HEK293 (cell line): Measurements from ENCODE around the gene SH3GLB2.
A peak's percentile ranks its signal among the peaks of the same experiment; 100 is the strongest.

ENCODE experiments used
- CTCF ChIA-PET: fragments of 350-600 bp; formaldehyde crosslinking; extraction: SDS; loops from one replicate; lab custom pipeline; 2021; ENCODE audit warnings: antibody characterized with exemption; lab: Yijun Ruan, JAX
- POLR2A ChIA-PET: fragments of 300-600 bp; formaldehyde crosslinking; extraction: SDS; loops from one replicate; lab custom pipeline; 2020; ENCODE audit warnings: antibody characterized with exemption, inconsistent platforms; lab: Yijun Ruan, JAX
- H3K27ac ChIP-seq: fragments of 200-500 bp; sonication (Bioruptor generic); 2 replicates; pipeline ENCODE4 v1.5.1; 2014; ENCODE audit warnings: low read depth, low read length, control low read depth, inconsistent platforms; ENCODE audit errors: extremely low read depth
- H3K36me3 ChIP-seq, 2 experiments: fragments of 200-500 bp in 1 of 2; sonication (Bioruptor generic) in 1 of 2; 1 replicate in 1 of 2; 2 replicates in 1 of 2; pipeline ENCODE4 v1.5.1; 2014 to 2017; ENCODE audit warnings: inconsistent platforms in 2 of 2, low read length in 2 of 2; ENCODE audit not compliant: control insufficient read depth in 2 of 2, insufficient read depth in 1 of 2
- H3K4me1 ChIP-seq: fragments of 200-500 bp; sonication (Bioruptor generic); 2 replicates; pipeline ENCODE4 v1.5.1; 2014; ENCODE audit warnings: mild to moderate bottlenecking, low read length, inconsistent platforms; ENCODE audit not compliant: control insufficient read depth, insufficient read depth
- H3K4me3 ChIP-seq: 2 replicates; pipeline ENCODE4 v1.5.1; 2011; ENCODE audit warnings: low read depth, mild to moderate bottlenecking, control low read depth, low read length, moderate library complexity
- H3K9me3 ChIP-seq: fragments of 200-500 bp; sonication (Bioruptor generic); 2 replicates; pipeline ENCODE4 v1.5.1; 2014; ENCODE audit warnings: low read depth, low read length, inconsistent platforms; ENCODE audit not compliant: control insufficient read depth, insufficient read depth
- GLIS2 ChIP-seq: fragments of 450-650 bp; formaldehyde crosslinking; IDR thresholded peaks from 2 replicates; pipeline ENCODE4 v1.5.1; 2016; ENCODE audit warnings: missing biosample characterization, missing genetic modification characterization
- RBAK ChIP-seq: fragments of 450-650 bp; formaldehyde crosslinking; IDR thresholded peaks from 2 replicates; pipeline ENCODE4 v1.5.1; 2016; ENCODE audit warnings: missing biosample characterization, missing genetic modification characterization
- SETDB1 ChIP-seq: IDR thresholded peaks from one replicate; pipeline ENCODE4 v1.6.1; 2017; ENCODE audit warnings: mild to moderate bottlenecking, low read length, moderate library complexity, mixed read lengths; ENCODE audit not compliant: insufficient read length
- ZBTB8A ChIP-seq: fragments of 450-650 bp; formaldehyde crosslinking; IDR thresholded peaks from 2 replicates; pipeline ENCODE4 v1.5.1; 2016; ENCODE audit warnings: missing biosample characterization, missing genetic modification characterization
- ZIC2 ChIP-seq: fragments of 450-650 bp; formaldehyde crosslinking; IDR thresholded peaks from 2 replicates; pipeline ENCODE4 v1.5.1; 2016; ENCODE audit warnings: missing biosample characterization, missing genetic modification characterization
- ZNF10 ChIP-seq: fragments of 450-650 bp; formaldehyde crosslinking; IDR thresholded peaks from 2 replicates; pipeline ENCODE4 v1.5.1; 2017; ENCODE audit warnings: missing biosample characterization, missing genetic modification characterization
- ZNF174 ChIP-seq: fragments of 450-650 bp; formaldehyde crosslinking; IDR thresholded peaks from 2 replicates; pipeline ENCODE4 v1.5.0; 2017; ENCODE audit warnings: missing biosample characterization, mild to moderate bottlenecking, missing genetic modification characterization
- ZNF426 ChIP-seq: fragments of 450-650 bp; formaldehyde crosslinking; IDR thresholded peaks from 2 replicates; pipeline ENCODE4 v1.5.1; 2017; ENCODE audit warnings: missing biosample characterization, missing genetic modification characterization, mild to moderate bottlenecking, inconsistent platforms, moderate library complexity
- ZNF449 ChIP-seq: fragments of 450-650 bp; formaldehyde crosslinking; IDR thresholded peaks from 2 replicates; pipeline ENCODE4 v1.5.1; 2017; ENCODE audit warnings: missing biosample characterization, mild to moderate bottlenecking, missing genetic modification characterization, moderate library complexity
- ZNF48 ChIP-seq: fragments of 450-650 bp; formaldehyde crosslinking; IDR thresholded peaks from 2 replicates; pipeline ENCODE4 v1.5.1; 2016; ENCODE audit warnings: missing biosample characterization, missing genetic modification characterization
- ZNF513 ChIP-seq: fragments of 450-650 bp; IDR thresholded peaks from 2 replicates; pipeline ENCODE4 v1.5.1; 2018; ENCODE audit warnings: missing biosample characterization, missing genetic modification characterization
- ZNF518A ChIP-seq: fragments of 450-650 bp; formaldehyde crosslinking; conservative IDR thresholded peaks from 2 replicates; pipeline ENCODE4 v1.5.1; 2016; ENCODE audit warnings: low read depth, missing biosample characterization, missing genetic modification characterization
- ZNF561 ChIP-seq: fragments of 450-650 bp; IDR thresholded peaks from 2 replicates; pipeline ENCODE4 v1.5.1; 2018; ENCODE audit warnings: missing biosample characterization, missing genetic modification characterization, borderline replicate concordance
- ZNF600 ChIP-seq: fragments of 450-650 bp; formaldehyde crosslinking; IDR thresholded peaks from 2 replicates; pipeline ENCODE4 v1.5.1; 2016; ENCODE audit warnings: missing biosample characterization, missing genetic modification characterization
- ZNF707 ChIP-seq: fragments of 450-650 bp; formaldehyde crosslinking; IDR thresholded peaks from 2 replicates; pipeline ENCODE4 v1.5.1; 2016; ENCODE audit warnings: missing biosample characterization, missing genetic modification characterization
- ZSCAN30 ChIP-seq: fragments of 450-650 bp; IDR thresholded peaks from 2 replicates; pipeline ENCODE4 v1.5.1; 2018; ENCODE audit warnings: missing biosample characterization, mild to moderate bottlenecking, missing genetic modification characterization, moderate library complexity

Gene SH3GLB2

GRCh38 chr9:129012893-129013448, 15.2 kb downstream of the SH3GLB2 start:
- POLR2A ChIA-PET, result interaction anchor here (0.7 to 1.2 kb wide), 2 partner anchors 9 to 15 kb away, joined by 3 read pairs; partner anchors contain the start of gene SH3GLB2
- no peaks in the 10 kb centered on the region for H3K9me3 ChIP-seq
- no peak overlapping the region for H3K4me3 ChIP-seq
- no peak overlapping the region for H3K27ac ChIP-seq
- H3K4me1 ChIP-seq, result no peaks in the 10 kb centered on the region
- H3K36me3 ChIP-seq, result peaks cover 10 to 76% of the 10 kb centered on the region in 2 experiments; a peak in 2 of 3 replicates
- peak; percentile 12; the same call in 1 of the 2 replicates for TF ChIP-seq ZIC2 (tag by site-specific recombination)
- no peak for TF ChIP-seq RBAK
- no peak for TF ChIP-seq ZNF518A (tag by site-specific recombination)
- peak; percentile 29; the same call in 1 of the 2 replicates for TF ChIP-seq ZNF600 (tag by site-specific recombination)
- CTCF ChIA-PET, result no interaction called here

- H3K4me1 ChIP-seq, result no peaks in the 10 kb centered on the region
- ChIA-PET POLR2A (no interaction called here), CTCF (interaction anchor here (0.7 kb wide), 1 partner anchor 14 kb away, joined by 3 read pairs; no protein-coding TSS in a partner anchor)
- no peak overlapping the region for H3K4me3 ChIP-seq
- H3K9me3 ChIP-seq, result no peaks in the 10 kb centered on the region
- TF ChIP-seq GLIS2 (tag by site-specific recombination) (no peak), ZNF449 (no peak), ZNF174 (tag by site-specific recombination) (no peak), ZNF513 (tag by site-specific recombination) (no peak), ZNF48 (no peak), ZNF10 (tag by site-specific recombination) (no peak), ZSCAN30 (tag by site-specific recombination) (no peak), ZBTB8A (tag by site-specific recombination) (no peak), SETDB1 (no peak), ZNF707 (tag by site-specific recombination) (no peak), ZNF561 (tag by site-specific recombination) (no peak), ZNF426 (tag by site-specific recombination) (no peak)
- H3K36me3 ChIP-seq, result peaks cover 5 to 82% of the 10 kb centered on the region in 2 experiments; a peak in 2 of 3 replicates
- H3K27ac ChIP-seq, result no peak overlapping the region
Observed at GRCh38 chr9:129012343-129012742, 15.8 kb downstream of the SH3GLB2 start.
